IMR-90 (cell line): ENCODE results near the gene KRTAP5-9.

Source experiments
- BHLHE40 ChIP-seq: fragments of 150-350 bp; IDR thresholded peaks from 2 replicates; pipeline ENCODE4 v1.6.1; 2016; ENCODE audit warnings: mild to moderate bottlenecking, low read depth, low read length
- CHD1 ChIP-seq: IDR thresholded peaks from 2 replicates; pipeline ENCODE4 v1.6.1; 2012; ENCODE audit warnings: low read depth, low read length, improper control_type of control experiment
- MAFK ChIP-seq: IDR thresholded peaks from 2 replicates; pipeline ENCODE4 v1.6.1; 2012; ENCODE audit warnings: low read depth, low read length, improper control_type of control experiment
- MXI1 ChIP-seq: IDR thresholded peaks from 2 replicates; pipeline ENCODE4 v1.6.1; 2012; ENCODE audit warnings: low read depth, mild to moderate bottlenecking, low read length, moderate library complexity, borderline replicate concordance
- NFE2L2 ChIP-seq: fragments of 150-350 bp; IDR thresholded peaks from 2 replicates; pipeline ENCODE4 v1.6.1; 2016; ENCODE audit warnings: low read depth, mild to moderate bottlenecking, low read length
- POLR2A ChIP-seq: IDR thresholded peaks from 2 replicates; pipeline ENCODE4 v1.6.1; 2012; ENCODE audit warnings: mild to moderate bottlenecking, low read depth, low read length
- RAD21 ChIP-seq: IDR thresholded peaks from 2 replicates; pipeline ENCODE4 v1.6.1; 2012; ENCODE audit warnings: low read length, improper control_type of control experiment
- RCOR1 ChIP-seq: IDR thresholded peaks from 2 replicates; pipeline ENCODE4 v1.6.1; 2012; ENCODE audit warnings: mild to moderate bottlenecking, low read length, improper control_type of control experiment; ENCODE audit not compliant: insufficient replicate concordance
- RFX5 ChIP-seq: IDR thresholded peaks from 2 replicates; pipeline ENCODE4 v1.8.0; 2012; ENCODE audit warnings: low read depth, mild to moderate bottlenecking, low read length, moderate library complexity
- SMC3 ChIP-seq: fragments of 150-350 bp; IDR thresholded peaks from 2 replicates; pipeline ENCODE4 v1.6.1; 2016; ENCODE audit warnings: low read depth, mild to moderate bottlenecking, antibody characterized with exemption, low read length, moderate library complexity
- TF ChIP-seq, protein P1 (sequence below): conservative IDR thresholded peaks from 2 replicates; pipeline ENCODE4 v1.5.1; 2012; ENCODE audit warnings: mild to moderate bottlenecking, low read depth, low read length, improper control_type of control experiment
- TF ChIP-seq, protein P2 (sequence below): fragments of 150-350 bp; IDR thresholded peaks from 2 replicates; pipeline ENCODE4 v1.6.1; 2017; ENCODE audit warnings: mild to moderate bottlenecking, antibody characterized with exemption, low read length, low read depth

DNA sequence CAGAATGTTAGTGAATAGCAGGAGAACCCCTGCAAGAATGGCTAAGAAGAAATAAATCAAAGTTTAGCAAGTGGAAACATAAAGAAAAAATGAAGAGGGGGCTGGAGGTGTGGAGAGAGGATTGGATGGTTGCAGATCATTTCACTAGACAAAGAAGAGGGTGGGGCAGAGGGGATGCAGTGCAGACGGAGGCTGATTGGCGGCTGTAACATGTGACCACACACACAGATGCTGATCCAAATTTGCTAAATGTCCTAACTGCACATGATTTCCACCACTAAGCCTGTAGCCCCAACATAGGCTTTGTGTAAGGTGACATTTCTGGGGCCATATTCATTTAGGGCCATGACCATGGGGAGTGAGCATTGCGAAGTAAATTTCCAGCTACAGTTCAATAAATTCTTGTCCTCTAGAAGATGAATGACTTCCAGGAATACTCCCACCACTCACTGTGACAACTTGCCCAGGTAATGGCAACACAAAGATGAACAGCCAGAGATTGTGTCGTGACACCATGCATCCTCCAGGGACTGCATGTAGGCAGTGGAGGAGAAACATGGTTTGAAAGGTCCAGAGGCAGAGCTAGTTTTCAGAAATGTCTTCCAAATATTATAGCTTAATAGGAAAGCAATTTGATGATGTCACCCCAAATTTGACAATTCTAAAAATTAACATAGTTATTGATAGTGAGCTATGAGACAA is 27.7 kb downstream of the KRTAP5-9 start:
- TF ChIP-seq, protein P1, sequence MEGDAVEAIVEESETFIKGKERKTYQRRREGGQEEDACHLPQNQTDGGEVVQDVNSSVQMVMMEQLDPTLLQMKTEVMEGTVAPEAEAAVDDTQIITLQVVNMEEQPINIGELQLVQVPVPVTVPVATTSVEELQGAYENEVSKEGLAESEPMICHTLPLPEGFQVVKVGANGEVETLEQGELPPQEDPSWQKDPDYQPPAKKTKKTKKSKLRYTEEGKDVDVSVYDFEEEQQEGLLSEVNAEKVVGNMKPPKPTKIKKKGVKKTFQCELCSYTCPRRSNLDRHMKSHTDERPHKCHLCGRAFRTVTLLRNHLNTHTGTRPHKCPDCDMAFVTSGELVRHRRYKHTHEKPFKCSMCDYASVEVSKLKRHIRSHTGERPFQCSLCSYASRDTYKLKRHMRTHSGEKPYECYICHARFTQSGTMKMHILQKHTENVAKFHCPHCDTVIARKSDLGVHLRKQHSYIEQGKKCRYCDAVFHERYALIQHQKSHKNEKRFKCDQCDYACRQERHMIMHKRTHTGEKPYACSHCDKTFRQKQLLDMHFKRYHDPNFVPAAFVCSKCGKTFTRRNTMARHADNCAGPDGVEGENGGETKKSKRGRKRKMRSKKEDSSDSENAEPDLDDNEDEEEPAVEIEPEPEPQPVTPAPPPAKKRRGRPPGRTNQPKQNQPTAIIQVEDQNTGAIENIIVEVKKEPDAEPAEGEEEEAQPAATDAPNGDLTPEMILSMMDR, result no peak
- no peak for TF ChIP-seq MXI1
- no peak for TF ChIP-seq BHLHE40
- no peak for TF ChIP-seq RAD21
- no peak for TF ChIP-seq POLR2A
- TF ChIP-seq, protein P2, sequence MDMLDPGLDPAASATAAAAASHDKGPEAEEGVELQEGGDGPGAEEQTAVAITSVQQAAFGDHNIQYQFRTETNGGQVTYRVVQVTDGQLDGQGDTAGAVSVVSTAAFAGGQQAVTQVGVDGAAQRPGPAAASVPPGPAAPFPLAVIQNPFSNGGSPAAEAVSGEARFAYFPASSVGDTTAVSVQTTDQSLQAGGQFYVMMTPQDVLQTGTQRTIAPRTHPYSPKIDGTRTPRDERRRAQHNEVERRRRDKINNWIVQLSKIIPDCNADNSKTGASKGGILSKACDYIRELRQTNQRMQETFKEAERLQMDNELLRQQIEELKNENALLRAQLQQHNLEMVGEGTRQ, result no peak
- no peak for TF ChIP-seq SMC3
- TF ChIP-seq MAFK, result no peak
- no peak for TF ChIP-seq CHD1
- no peak for TF ChIP-seq RCOR1
- no peak for TF ChIP-seq RFX5
- no peak for TF ChIP-seq NFE2L2
